Esophagus muscularis mucosa (tissue), 4 donors: ENCODE measurements around the gene HSBP1L1. TPM values are rescaled to one million over a fixed set of nuclear protein-coding genes. Genes with fewer than 3 reads are reported as not detected.

Experiments
- DNase-seq: peaks from one replicate; pipeline ENCODE4 v3.0.0-alpha.2; 2017; ENCODE audit errors: extremely low spot score
- H3K27ac ChIP-seq, 4 donors: fragments of 200-600 bp; sonication (generic); replicated peaks in 1 of 4; 1 replicate in 3 of 4; 2 replicates in 1 of 4; pipeline ENCODE4 v1.5.1; 2016 to 2019; ENCODE audit warnings: mild to moderate bottlenecking in 1 of 4
- H3K27me3 ChIP-seq, 4 donors: fragments of 200-600 bp; sonication (generic); one replicate each; pipeline versions ENCODE4 v1.5.1 to v1.6.0; 2016 to 2019
- H3K36me3 ChIP-seq, 4 donors: fragments of 200-600 bp; sonication (generic); one replicate each; pipeline ENCODE4 v1.5.1; 2016 to 2019
- H3K4me1 ChIP-seq, 4 donors: fragments of 200-600 bp; sonication (generic); one replicate each; pipeline ENCODE4 v1.5.1; 2016 to 2019
- H3K4me3 ChIP-seq, 4 donors: fragments of 200-600 bp; sonication (generic); 1 replicate in 2 of 4; 2 replicates in 2 of 4; pipeline ENCODE4 v1.5.1; 2016 to 2019; ENCODE audit warnings: mild to moderate bottlenecking in 4 of 4, moderate library complexity in 1 of 4
- H3K9me3 ChIP-seq, 4 donors: fragments of 200-600 bp; sonication (generic); 1 replicate in 3 of 4; 2 replicates in 1 of 4; pipeline ENCODE4 v1.5.1; 2016 to 2019
- EP300 ChIP-seq: sonication (generic); formaldehyde crosslinking; IDR thresholded peaks from one replicate; pipeline ENCODE4 v1.6.1; 2017; ENCODE audit warnings: antibody characterized with exemption
- POLR2A ChIP-seq: fragments of 450-650 bp; IDR thresholded peaks from one replicate; pipeline ENCODE4 v1.6.1; 2017; ENCODE audit warnings: antibody characterized with exemption, moderate library complexity, mild to moderate bottlenecking, low read depth
- POLR2AphosphoS5 ChIP-seq, 2 donors: sonication (generic); formaldehyde crosslinking; IDR thresholded peaks; one replicate each; pipeline ENCODE4 v1.6.1; 2017; ENCODE audit warnings: antibody characterized with exemption in 2 of 2
- WGBS: methylation state at CpG from one replicate; pipeline ENCODE4 v1.1.5; 2018; 5-methylcytosine and 5-hydroxymethylcytosine counted together
- intact Hi-C: fragments of 100-400 bp; cut with DNase I; formaldehyde crosslinking; loops from one replicate; pipeline ENCODE4 v1.15.1; 2023
- total RNA-seq, 4 donors: library from RNA; depleted of rRNA; stranded (reverse); fragments of >200 nt; gene quantifications; one replicate each; pipeline versions ENCODE4 v1.1.0 to v1.2.1, GENCODE V29; 2016
- TF ChIP-seq, protein P1 (sequence below), 3 experiments: fragments of 200-600 bp in 2 of 3; fragments of 450-650 bp in 1 of 3; sonication (generic) in 2 of 3; IDR thresholded peaks; one replicate each; pipeline ENCODE4 v1.5.1; 2017 to 2019; ENCODE audit warnings: antibody characterized with exemption in 3 of 3, mild to moderate bottlenecking in 2 of 3, moderate library complexity in 1 of 3

The HSBP1L1 gene
- total RNA-seq, 4 donors from 2014 or later, result 4.6 to 7.2 (median 6.6) TPM

DNA sequence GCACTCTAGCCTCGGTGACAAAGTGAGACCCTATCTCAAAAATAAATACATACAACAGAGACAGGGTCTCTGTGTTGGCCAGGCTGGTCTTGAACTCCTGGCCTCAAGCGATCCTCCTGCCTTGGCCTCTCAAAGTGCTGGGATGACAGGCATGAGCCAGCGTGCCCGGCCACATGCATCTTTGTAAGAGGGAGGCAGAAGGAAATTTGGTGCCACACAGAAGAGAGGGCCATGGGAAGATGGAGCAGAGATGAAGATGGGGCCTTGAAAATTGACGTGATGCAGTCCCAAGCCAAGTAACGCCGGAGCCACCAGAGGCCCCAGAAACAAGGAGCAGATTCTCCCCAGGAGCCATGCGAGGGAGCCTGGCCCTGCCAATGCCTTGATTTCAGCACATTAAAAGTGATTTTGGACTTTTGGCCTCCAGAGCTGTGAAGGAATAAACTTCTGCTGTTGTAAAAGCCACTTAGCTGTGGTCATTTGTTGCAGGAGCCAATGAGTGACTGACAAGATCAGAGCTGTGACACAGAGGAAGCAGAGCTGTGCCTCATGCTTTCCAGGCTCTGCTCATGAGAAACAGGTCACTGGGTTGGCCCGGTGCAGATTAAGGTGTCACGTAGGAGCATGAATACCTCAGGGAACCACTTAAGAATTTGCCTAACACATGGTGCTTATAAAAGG is 10.3 kb upstream of the HSBP1L1 start:
- H3K27ac ChIP-seq, result no peak overlapping the region

DNA sequence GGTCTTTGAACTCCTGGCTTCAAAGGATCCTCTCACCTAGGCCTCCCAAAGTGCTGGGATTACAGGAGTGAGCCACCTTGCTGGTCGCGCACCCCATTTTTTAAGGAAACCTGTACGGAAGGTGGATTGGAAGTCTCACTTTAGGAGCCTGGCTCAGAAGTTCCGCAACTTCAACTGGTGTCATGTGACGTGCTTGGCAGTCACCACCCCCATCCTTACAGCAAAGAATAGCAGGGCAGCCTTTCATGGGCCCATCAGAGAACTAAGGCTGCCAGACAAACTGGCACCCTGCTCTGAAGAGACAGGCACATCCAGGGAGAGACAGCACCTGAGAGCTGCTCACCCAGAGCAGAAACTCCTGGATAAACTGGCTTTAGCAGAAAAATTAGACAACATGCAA is 9.7 kb upstream of the HSBP1L1 start:
- intact Hi-C loops, result loop anchor here (5.0 kb wide), 1 partner anchor 33 kb away; the partner anchor contains the start of gene TXNL4A
- no peaks in the 10 kb centered on the region for H3K9me3 ChIP-seq
- no peak overlapping the region for H3K4me3 ChIP-seq
- 86% methylated on average over 5 of the region's 5 CpGs for WGBS
- no peak for TF ChIP-seq EP300
- TF ChIP-seq POLR2A, result no peak
- TF ChIP-seq POLR2AphosphoS5 (IDR thresholded peaks at IDR 0.05), result no peak
- TF ChIP-seq, protein P1, sequence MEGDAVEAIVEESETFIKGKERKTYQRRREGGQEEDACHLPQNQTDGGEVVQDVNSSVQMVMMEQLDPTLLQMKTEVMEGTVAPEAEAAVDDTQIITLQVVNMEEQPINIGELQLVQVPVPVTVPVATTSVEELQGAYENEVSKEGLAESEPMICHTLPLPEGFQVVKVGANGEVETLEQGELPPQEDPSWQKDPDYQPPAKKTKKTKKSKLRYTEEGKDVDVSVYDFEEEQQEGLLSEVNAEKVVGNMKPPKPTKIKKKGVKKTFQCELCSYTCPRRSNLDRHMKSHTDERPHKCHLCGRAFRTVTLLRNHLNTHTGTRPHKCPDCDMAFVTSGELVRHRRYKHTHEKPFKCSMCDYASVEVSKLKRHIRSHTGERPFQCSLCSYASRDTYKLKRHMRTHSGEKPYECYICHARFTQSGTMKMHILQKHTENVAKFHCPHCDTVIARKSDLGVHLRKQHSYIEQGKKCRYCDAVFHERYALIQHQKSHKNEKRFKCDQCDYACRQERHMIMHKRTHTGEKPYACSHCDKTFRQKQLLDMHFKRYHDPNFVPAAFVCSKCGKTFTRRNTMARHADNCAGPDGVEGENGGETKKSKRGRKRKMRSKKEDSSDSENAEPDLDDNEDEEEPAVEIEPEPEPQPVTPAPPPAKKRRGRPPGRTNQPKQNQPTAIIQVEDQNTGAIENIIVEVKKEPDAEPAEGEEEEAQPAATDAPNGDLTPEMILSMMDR (IDR thresholded peaks at IDR 0.05), result no peak
- DNase-seq, result no peak
- peaks cover 0 to 11% (median 0%) of the 10 kb centered on the region in 4 donors for H3K27me3 ChIP-seq
- H3K36me3 ChIP-seq, result no peaks in the 10 kb centered on the region
- peaks cover 11 to 26% (median 18%) of the 10 kb centered on the region in 4 donors for H3K4me1 ChIP-seq
- H3K27ac ChIP-seq, result no peak overlapping the region

More for the DNA sequence above, 10.3 kb upstream of the HSBP1L1 start:
- H3K27me3 ChIP-seq, result peaks cover 0 to 7% (median 0%) of the 10 kb centered on the region in 4 donors
- no peak for DNase-seq
- peaks cover 0 to 5% (median 0%) of the 10 kb centered on the region in 4 donors for H3K36me3 ChIP-seq
- 91% methylated on average over 10 of the region's 10 CpGs for WGBS
- H3K4me1 ChIP-seq, result peaks cover 18 to 32% (median 25%) of the 10 kb centered on the region in 4 donors
- TF ChIP-seq, protein P1 (IDR thresholded peaks at IDR 0.05), result no peak
- TF ChIP-seq POLR2A, result no peak
- no peak for TF ChIP-seq EP300
- intact Hi-C loops, result loop anchor here (5.0 kb wide), 1 partner anchor 33 kb away; the partner anchor contains the start of gene TXNL4A
- no peaks in the 10 kb centered on the region for H3K9me3 ChIP-seq
- H3K4me3 ChIP-seq, result no peak overlapping the region

DNA sequence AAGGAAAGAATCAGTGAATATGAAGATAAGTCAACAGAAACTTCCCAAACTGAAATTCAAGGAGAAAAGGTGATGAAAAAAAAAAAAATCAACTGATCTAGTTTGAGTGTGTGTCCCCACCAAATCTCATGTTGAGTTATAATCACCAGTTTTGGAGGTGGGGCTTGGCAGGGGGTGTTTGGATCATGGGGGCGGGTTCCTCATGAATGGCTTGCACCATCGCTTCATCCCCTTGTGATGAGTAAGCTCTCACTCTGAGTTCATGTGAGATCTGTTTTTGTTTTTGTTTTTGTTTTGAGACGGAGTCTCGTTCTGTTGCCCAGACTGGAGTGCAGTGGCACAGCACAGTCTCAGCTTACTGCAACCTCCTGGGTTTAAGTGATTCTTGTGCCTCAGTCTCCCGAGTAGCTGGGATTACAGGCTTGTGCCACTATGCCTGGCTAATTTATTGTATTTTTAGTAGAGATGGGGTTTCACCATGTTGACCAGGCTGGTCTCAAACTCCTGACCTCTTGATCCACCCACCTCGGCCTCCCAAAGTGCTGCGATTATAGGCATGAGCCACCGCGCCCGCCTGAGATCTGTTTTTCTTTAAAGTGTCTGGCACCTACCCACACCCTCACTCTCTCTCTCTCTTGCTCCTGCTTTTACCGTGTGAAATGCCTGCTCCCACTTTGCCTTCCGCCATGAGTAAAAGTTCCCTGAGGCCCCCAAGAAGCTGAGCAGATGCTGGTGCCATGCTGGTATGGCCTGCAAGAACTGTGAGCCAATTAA is 9.0 kb upstream of the HSBP1L1 start:
- H3K4me1 ChIP-seq, result peaks cover 4 to 19% (median 11%) of the 10 kb centered on the region in 4 donors
- 87% methylated on average over 12 of the region's 12 CpGs for WGBS
- H3K36me3 ChIP-seq, result no peaks in the 10 kb centered on the region
- H3K27ac ChIP-seq, result no peak overlapping the region
- H3K4me3 ChIP-seq, result no peak overlapping the region
- H3K9me3 ChIP-seq, result no peaks in the 10 kb centered on the region
- TF ChIP-seq POLR2A (no peak), POLR2AphosphoS5 (IDR thresholded peaks at IDR 0.05) (no peak), EP300 (no peak)
- TF ChIP-seq, protein P1 (IDR thresholded peaks at IDR 0.05), result no peak
- DNase-seq, result no peak
- intact Hi-C loops, result no loop called here
- H3K27me3 ChIP-seq, result peaks cover 0 to 11% (median 0%) of the 10 kb centered on the region in 4 donors

DNA sequence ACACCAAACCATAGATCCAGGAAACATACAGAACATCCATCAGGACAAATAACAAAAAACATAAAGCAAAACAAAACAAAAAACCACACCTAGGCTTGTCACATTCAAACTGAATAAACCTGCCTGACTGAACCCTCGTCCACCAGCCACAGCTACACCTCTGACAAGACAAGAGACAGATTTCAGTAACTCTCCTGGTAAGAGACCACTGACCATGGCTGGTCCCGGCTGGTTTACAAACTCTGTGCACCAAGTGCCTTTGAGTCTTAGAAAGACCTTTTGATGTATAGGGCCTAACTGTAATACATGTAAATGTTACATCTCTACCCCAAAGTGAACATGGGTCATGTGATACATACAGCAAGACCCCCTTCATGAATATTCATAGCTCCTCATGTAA is 8.2 kb upstream of the HSBP1L1 start:
- TF ChIP-seq POLR2AphosphoS5 (IDR thresholded peaks at IDR 0.05), result no peak
- TF ChIP-seq POLR2A, result no peak
- no peak for TF ChIP-seq EP300
- TF ChIP-seq, protein P1 (IDR thresholded peaks at IDR 0.05), result no peak
- Histone ChIP-seq H3K4me3 (no peak overlapping the region), H3K4me1 (peaks cover 3 to 16% (median 9%) of the 10 kb centered on the region in 4 donors), H3K36me3 (no peaks in the 10 kb centered on the region), H3K9me3 (no peaks in the 10 kb centered on the region), H3K27me3 (peaks cover 0 to 13% (median 2%) of the 10 kb centered on the region in 4 donors), H3K27ac (no peak overlapping the region)
- WGBS, result 83% methylated on average over 2 of the region's 2 CpGs
- intact Hi-C loops, result no loop called here
- no peak for DNase-seq
